SKM-1 (cell line): ENCODE results near the gene NPHS1.
"Not testable (repeated sequence)": the region's sequence is repeated elsewhere in the genome, so short reads cannot be mapped to it uniquely, and the experiment has no call there.

Experiments
- DNase-seq: peaks from one replicate; lab custom pipeline; 2025; ENCODE audit not compliant: unreplicated experiment; lab: John Stamatoyannopoulos, UW

Gene NPHS1

DNA sequence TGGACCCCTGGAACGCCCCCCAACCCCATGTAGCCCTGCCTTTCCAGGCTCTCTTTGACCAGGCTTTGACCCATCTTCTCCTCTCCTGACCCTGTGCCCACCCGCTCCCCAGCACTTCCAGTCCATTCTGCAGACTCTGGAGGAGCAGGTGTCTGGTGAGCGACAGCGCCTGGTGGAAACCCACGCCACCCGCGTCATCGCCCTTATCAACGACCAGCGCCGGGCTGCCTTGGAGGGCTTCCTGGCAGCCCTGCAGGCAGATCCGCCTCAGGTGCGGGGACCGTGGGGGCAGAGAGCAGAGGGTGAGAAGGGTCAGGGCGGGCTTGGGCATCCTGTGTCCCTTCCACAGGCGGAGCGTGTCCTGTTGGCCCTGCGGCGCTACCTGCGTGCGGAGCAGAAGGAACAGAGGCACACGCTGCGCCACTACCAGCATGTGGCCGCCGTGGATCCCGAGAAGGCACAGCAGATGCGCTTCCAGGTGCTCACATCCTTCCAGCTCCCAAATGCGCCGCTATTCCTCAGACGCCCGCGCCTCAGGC lies 22.2 kb upstream of the NPHS1 start:
- no peak for DNase-seq

DNA sequence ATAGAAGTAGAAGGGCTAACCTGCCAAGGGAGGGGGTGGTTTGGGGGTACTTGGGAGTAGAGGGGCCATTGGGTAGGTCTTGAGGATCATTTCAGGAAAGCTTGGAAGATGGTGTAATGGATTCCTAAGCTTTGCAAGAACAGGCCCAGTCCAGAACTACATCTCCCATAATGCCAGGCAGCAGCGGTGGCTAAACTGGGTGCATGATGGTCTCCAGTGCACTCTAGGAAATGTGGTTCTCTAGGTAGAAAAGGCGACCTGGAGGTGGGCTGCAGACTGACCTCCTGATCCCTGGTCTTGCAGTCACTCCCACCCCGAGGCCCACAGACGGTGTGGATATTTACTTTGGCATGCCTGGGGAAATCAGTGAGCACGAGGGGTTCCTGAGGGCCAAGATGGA lies 19.9 kb upstream of the NPHS1 start:
- DNase-seq: no peak

DNA sequence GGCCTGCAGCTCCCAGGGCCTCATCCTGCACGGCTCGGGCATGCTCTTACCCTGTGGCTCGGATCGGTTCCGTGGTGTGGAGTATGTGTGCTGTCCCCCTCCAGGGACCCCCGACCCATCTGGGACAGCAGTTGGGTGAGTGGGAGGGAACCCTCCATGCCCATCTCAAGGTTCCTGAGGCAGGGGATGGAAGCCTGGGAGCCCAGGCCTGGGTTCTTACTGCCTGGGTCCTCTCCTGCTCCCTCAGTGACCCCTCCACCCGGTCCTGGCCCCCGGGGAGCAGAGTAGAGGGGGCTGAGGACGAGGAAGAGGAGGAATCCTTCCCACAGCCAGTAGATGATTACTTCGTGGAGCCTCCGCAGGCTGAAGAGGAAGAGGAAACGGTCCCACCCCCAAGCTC lies 19.3 kb upstream of the NPHS1 start:
- no peak for DNase-seq

DNA sequence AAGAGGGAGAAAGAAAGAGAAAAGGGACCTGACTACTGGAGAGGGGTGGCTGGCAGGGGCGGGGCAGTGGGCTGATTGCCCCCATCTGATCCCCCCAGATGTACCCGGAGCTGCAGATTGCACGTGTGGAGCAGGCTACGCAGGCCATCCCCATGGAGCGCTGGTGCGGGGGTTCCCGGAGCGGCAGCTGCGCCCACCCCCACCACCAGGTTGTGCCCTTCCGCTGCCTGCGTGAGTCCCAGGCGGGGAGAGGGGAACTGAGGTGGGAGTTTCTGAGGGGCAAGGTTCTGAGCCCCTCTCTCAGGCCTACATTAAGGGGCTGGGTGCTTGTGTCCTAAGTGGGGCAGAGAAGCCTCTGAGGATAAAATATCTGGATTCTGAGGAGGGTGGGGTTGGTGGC lies 18.5 kb upstream of the NPHS1 start:
- DNase-seq: no peak

DNA sequence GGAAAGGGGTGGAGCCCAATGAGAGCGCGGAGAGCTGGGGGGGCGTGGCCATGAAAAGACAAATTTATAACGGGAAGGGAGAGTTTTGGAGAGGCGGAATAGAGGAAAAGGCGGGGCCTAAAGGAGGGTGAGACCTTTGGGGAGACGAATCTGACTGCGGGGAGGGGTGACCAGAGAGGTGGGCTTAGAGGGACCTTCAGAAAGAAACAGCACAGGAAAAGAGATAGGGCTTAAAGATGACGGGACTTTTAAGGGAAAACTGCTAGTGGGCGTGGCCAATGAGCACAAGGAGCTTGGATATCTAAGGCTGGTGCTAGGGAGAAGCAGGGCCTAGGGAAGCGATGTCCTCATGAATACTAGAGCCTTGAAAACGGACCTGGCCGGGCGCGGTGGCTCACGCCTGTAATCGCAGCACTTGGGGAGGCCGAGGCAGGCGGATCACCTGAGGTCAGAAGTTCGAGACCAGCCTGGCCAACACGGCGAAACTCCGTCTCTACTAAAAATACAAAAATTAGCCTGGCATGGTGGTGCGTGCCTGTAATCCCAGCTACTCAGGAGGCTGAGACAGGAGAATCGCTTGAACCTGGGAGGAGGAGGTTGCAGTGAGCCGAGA lies 17.9 kb upstream of the NPHS1 start:
- DNase-seq: not testable (repeated sequence)

DNA sequence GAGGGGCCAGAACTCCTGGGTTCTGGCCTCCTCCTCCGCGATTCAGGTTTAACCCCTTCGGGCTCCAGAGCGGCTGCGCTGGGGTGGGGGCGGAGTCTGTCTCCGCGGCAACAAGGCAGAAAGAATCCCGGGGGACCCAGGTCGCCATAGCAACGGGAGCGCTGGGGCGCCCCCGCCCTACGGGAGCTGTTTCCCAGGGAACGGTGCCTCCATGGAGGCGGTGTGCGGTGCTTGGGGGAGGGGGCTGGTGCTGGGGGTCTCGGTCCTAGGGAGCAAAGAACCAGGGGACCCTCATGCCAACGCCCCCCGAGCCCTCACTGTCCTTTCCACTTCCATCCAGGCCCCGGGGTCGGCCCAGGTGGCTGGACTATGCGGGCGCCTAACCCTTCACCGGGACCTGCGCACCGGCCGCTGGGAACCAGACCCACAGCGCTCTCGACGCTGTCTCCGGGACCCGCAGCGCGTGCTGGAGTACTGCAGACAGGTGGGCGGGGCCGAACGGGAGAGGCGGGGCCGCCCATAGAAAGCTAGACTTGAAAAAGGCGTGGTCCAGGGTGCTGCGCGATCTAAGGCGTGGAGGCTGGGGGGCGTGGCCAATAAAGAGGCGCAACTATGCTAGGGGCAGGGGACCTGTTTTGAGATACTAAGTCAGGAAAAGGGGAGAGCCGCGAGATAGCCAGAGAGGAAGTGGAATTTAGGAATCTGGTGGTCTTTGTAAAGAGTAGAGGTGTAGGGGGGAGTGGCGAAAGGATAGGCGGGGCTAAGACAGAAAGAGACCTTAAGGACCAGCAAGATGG lies 17.2 kb upstream of the NPHS1 start:
- DNase-seq: no peak

DNA sequence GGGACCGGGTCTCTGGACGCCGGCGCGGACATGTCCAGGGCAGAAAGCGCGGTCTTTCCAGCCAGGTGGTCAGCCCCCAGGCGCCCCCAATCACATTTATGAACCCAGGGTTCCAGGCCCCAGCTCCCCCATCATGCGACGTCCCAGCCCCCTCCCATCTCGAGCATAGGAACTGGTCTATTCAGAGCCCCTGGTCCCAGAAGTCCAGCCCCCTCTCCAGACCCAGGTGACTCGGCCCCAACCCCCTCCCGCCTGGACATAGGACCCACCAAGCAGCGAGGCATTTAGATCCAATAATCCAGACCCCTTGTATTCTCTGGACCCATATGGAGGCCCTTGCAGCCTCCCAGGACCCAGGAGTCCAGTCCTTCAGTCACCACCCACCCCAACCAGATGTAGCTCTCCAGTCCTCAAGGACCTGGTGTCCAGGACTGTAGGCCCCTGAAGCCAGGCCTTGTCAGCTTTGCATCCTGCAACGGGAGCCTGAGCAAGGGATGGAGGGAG lies 16.6 kb upstream of the NPHS1 start:
- no peak for DNase-seq

DNA sequence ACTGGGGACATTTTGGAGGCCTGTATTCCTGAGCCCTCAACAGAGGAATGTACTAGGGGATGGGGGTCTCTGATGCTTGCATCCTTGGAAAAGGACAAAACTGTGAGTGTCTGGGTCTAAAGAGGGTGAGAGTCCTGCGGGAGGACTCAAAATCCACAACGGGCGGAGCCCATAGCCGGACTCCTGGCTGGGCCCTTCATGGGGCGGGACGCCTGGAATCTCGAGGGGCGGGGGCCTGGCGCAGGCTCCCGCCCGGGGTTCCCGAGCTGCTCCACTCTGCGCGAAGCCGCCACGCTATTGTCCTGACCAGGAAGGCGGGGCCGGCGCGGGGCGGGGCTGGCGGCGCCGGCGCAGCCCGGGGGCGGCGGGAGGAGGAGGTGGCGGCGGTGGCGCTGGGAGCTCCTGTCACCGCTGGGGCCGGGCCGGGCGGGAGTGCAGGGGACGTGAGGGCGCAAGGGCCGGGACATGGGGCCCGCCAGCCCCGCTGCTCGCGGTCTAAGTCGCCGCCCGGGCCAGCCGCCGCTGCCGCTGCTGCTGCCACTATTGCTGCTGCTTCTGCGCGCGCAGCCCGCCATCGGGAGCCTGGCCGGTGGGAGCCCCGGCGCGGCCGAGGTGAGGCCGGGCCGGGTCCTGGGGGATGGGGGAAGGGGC lies 16.0 kb upstream of the NPHS1 start, which contains the start of gene APLP1:
Gene APLP1 (plus strand): TSS at position 403 of the 651 bp plus-strand sequence. CDS start 63 bp downstream, at position 466.
- no peak for DNase-seq

DNA sequence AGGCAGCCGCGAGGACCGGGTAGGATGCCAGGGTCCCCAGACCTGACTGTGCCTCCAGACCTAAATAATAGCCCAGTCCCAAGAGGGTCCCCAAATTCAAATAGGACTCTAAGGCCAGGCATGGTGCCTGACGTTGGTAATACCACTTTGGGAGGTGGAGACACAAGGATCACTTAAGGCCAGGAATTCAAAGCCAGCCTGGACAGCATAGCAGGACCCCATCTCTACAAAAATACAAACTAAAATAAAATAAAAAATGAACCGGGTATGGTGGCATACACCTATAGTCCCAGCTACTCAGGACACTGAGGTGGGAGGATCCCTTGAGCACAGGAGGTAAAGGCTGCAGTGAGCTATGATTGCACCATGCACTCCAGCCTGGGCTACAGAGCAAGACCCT lies 10.7 kb upstream of the NPHS1 start:
- no peak for DNase-seq

DNA sequence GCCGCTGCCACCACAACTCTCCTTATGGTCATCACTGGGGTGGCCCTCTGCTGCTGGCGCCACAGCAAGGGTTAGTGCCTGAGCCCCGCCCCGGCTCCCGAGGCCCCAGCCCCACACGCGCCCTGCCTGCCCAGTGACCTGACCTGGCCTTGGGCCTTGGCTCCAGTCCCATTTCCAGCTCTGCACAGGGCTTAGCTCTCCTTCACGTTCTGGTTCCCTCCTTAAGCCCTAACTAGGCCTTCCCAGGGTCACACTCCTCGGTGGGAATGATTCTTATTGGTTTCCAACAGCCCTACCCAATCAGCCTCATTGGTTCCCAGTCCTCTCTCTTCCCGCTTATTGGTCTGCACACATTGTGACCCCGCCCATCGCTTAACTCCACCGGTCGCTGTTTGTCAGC lies 10.2 kb upstream of the NPHS1 start:
- DNase-seq: no peak

DNA sequence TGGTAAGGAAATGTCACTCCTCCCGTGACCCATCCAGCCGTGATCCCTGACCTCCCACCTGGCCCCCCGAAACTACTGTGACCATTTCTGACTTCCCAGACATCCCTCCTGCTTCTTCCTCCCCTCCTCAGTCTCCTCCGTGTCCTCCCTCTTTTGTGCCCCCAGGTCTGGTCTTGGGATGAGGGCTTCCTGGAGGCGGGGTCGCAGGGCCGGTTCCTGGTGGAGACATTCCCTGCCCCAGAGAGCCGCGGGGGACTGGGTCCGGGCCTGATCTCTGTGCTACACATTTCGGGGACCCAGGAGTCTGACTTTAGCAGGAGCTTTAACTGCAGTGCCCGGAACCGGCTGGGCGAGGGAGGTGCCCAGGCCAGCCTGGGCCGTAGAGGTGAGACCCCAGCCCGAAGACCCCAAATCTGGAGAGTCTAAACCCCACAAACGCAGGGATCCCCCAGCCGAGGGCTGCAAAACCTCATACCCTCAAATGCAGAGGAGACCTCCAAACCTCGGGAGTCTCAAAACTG lies 9.4 kb upstream of the NPHS1 start:
- DNase-seq: no peak

DNA sequence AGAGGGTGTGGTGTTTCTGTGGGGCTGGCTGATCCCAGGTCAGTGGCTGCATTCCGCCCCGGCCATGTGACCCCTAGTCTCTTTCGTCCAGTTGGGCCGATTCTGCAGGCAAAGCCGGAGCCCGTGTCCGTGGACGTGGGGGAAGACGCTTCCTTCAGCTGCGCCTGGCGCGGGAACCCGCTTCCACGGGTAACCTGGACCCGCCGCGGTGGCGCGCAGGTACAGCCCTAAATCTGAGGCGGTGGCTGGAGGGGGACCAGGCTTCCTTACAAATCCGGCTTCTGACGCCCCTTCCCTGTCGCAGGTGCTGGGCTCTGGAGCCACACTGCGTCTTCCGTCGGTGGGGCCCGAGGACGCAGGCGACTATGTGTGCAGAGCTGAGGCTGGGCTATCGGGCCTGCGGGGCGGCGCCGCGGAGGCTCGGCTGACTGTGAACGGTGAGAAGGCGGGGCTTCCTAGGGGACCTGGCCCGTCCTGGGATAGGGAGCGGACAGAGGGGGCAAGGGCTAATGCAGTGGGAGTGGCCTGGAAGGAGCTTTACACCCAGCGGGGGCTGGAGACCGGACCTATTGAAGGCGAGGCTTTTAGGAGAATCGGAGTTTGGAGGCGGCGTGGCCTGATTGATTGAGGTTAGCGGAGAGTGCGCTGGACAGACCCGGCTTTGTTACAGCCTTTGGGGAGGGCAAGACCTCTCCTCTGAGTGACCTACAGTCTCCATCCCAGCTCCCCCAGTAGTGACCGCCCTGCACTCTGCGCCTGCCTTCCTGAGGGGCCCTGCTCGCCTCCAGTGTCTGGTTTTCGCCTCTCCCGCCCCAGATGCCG lies 8.7 kb upstream of the NPHS1 start:
- no peak for DNase-seq

DNA sequence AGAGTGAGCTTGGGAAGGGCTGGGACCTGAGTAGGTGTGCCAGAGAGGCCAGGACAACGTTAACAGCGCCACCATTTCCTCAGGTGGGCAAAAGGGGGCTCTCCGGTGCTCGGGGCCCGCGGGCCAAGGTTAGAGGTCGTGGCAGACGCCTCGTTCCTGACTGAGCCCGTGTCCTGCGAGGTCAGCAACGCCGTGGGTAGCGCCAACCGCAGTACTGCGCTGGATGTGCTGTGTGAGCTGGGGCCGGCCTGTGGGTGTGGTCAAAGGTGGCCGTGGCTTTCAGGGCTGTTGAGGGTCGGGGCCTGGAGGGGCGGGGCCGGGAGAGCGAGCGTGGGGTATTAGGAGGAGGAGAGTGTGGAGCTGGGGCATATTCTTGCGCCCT lies 8.1 kb upstream of the NPHS1 start:
- DNase-seq: no peak

DNA sequence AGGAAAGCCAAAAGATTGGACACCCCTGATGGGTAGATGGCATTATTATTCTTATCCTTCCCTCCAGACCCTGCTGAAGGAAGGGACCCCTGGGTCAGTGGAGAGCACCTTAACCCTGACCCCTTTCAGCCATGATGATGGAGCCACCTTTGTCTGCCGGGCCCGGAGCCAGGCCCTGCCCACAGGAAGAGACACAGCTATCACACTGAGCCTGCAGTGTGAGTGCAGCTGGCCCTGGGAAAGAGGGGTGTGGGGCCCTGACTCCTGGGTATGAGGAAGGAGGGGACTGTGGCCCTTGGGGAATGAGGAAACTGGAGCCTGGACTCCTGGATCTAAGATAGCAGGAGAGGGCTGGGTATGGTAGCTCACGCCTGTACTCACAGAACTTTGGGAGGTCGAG lies 7.1 kb upstream of the NPHS1 start:
- no peak for DNase-seq

DNA sequence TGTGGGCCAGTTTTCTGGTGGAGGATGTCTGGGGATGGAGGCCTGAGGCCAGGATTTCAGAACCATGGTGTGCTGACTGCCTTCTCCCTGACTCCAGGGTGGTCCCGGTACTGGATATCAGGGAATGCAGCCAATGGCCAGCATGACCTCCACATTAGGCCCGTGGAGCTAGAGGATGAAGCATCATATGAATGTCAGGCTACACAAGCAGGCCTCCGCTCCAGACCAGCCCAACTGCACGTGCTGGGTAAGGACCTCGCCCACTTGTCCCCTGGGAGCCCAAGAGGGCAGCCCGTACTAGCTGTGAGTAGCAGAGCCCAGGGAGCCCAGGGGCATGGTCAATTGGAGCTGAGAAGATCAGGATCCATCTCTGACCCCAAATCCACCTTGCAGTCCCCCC lies 6.0 kb upstream of the NPHS1 start:
- no peak for DNase-seq

DNA sequence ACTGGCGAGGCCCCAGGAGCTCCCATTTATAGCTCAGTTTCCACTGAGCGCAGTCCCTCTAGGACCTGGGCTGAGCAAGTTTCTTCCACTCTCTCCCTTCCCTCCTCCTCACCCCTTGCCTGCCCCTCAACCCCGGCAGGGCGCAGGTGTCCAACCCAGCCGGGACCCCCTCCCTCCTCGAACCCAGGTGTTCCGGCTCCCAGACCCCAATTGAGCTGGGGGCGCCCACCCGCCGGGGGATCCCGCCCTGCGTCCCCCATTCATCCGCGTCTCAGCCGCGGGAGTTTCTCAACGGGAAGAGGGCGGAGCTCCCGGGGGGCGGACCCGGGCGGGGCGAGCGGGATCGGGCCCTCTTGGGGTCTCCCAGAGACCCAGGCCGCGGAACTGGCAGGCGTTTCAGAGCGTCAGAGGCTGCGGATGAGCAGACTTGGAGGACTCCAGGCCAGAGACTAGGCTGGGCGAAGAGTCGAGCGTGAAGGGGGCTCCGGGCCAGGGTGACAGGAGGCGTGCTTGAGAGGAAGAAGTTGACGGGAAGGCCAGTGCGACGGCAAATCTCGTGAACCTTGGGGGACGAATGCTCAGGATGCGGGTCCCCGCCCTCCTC lies 4.3 kb upstream of the NPHS1 start, which contains the start of gene KIRREL2:
Gene KIRREL2 (plus strand): TSS at position 366 of the 604 bp plus-strand sequence. CDS start 209 bp downstream, at position 575.
- no peak for DNase-seq

DNA sequence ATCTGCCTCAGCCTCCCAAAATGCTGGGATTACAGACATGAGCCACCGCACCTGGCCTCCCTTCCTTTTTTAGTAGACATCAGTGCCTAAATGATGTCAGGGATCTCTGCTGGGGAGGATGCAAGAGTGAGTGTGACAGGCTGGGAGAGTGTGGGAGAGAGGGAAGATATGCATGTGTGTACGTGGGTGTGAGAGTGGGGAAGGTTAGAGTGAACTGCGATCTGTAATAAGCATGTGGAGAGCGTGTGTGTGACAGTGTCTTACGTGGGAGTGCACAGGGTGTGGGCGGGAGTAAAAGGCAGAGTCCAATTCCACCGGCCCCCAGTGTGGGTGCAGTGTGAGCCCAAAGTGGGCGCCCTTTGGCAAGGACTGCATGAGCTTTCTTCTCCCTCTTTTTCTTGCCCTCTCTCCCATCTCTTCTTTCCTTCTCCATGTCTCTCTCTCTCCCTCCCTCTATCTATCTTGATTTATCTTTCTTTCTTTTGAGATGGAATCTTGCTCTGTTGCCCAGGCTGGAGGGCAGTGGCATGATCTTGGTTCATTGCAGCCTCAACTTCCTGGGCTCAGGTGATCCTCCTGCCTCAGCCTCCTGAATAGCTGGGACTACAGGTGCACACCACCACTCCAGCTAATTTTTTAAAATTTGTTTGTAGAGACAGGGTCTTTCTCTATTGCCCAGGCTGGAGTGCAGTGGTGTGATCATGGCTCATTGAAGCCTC lies 893 bp upstream of the NPHS1 start:
- no peak for DNase-seq

DNA sequence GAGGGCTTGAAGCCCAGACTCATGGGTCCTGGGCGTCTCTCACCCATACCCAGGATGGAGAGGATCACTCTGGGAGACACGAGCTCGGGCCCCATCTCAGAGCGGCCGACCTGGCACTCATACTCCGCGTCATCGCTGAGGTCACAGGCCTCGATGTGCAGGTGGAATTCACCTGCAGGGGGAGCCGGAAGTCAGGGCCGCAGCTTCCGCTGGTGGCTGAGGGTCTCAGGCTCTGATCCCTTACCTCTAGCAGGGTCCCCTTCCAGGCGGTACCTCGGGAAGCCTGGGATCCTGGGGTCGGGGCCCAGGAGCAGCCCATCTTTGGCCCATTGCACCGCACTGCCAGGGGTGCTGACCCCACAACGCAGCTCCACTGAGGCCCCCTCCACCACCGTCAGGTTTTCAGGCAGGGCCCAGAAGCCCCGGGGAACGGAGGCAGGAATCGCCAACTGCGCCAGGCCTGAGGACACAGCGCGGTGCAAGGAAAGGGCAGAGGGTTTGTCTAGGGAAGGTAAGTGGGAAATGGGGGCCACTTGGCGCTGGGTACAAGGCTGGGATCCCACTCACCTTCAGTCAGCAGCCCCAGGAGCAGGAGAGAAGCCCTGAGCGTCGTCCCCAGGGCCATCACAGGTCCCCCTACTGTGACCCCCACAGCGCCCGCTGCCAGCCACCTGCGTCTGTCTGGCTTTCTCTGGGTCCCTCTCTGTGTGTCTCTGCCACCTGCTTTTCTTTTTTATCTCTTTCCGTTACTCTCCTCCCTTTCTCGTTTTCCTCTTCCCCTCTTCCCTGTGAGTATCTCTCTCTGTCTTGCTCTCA lies 883 bp downstream of the NPHS1 start:
- no peak for DNase-seq
